Lower leg skin (tissue), 4 donors: ENCODE data around the gene RAD54L. TPM values are rescaled to one million over a fixed set of nuclear protein-coding genes. Genes with fewer than 3 reads are reported as not detected.

Experiments used
- DNase-seq, 2 donors: peaks; one replicate each; pipeline ENCODE4 v3.0.0-alpha.2; 2019; ENCODE audit warnings: low spot score in 2 of 2
- H3K4me3 ChIP-seq: fragments of 200-600 bp; sonication (generic); 2 replicates; pipeline ENCODE4 v1.5.1; 2017; ENCODE audit warnings: mild to moderate bottlenecking, low read depth; ENCODE audit not compliant: poor library complexity, severe bottlenecking
- CTCF ChIP-seq, 3 donors: fragments of 450-650 bp; IDR thresholded peaks; one replicate each; pipeline ENCODE4 v1.5.1; 2016; ENCODE audit warnings: antibody characterized with exemption in 3 of 3, mild to moderate bottlenecking in 3 of 3, moderate library complexity in 2 of 3
- POLR2A ChIP-seq, 2 donors: fragments of 450-650 bp; IDR thresholded peaks; one replicate each; pipeline ENCODE4 v1.6.1; 2016 to 2017; ENCODE audit warnings: antibody characterized with exemption in 2 of 2, mild to moderate bottlenecking in 1 of 2, moderate library complexity in 1 of 2
- WGBS, 2 donors: methylation state at CpG; one replicate each; pipeline ENCODE4 v1.1.5; 2018; 5-methylcytosine and 5-hydroxymethylcytosine counted together
- intact Hi-C: fragments of 100-400 bp; cut with DNase I; formaldehyde crosslinking; loops from one replicate; pipeline ENCODE4 v1.15.0; 2023; ENCODE audit warnings: low total_unique reads
- total RNA-seq, 4 donors: library from RNA; depleted of rRNA; stranded (reverse); fragments of >200 nt; gene quantifications; one replicate each; pipeline ENCODE4 v1.1.0, GENCODE V29; 2016

RAD54L gene
- total RNA-seq, 4 donors from 2014 or later: 0.19 to 0.89 (median 0.47) TPM

GRCh38 chr1:46263146-46263545 lies 15.6 kb downstream of the RAD54L start:
- 86 to 100% methylated on average over 2 of the region's 2 CpGs for WGBS, 2 donors

GRCh38 chr1:46268578-46268977 lies 21.0 kb downstream of the RAD54L start:
- intact Hi-C loops: loop anchor here (10.0 kb wide), 1 partner anchor 56 kb away; no protein-coding TSS in a partner anchor
- no peak for TF ChIP-seq POLR2A (IDR thresholded peaks at IDR 0.05)
- TF ChIP-seq CTCF (IDR thresholded peaks at IDR 0.05): no peak
- DNase-seq: no peak
- 97 to 100% methylated on average over 1 of the region's 1 CpG for WGBS, 2 donors
- H3K4me3 ChIP-seq: no peak overlapping the region

More at GRCh38 chr1:46263146-46263545, 15.6 kb downstream of the RAD54L start:
- no peak overlapping the region for H3K4me3 ChIP-seq
- no peak for DNase-seq
- intact Hi-C loops: loop anchor here (10.0 kb wide), 1 partner anchor 62 kb away; no protein-coding TSS in a partner anchor
- TF ChIP-seq POLR2A (IDR thresholded peaks at IDR 0.05) (no peak), CTCF (IDR thresholded peaks at IDR 0.05) (no peak)

GRCh38 chr1:46274225-46275029 lies 26.9 kb downstream of the RAD54L start:
- intact Hi-C loops: no loop called here
- no peak for DNase-seq
- WGBS, 2 donors: 99% methylated on average over 6 of the region's 6 CpGs
- TF ChIP-seq CTCF (IDR thresholded peaks at IDR 0.05) (no peak), POLR2A (IDR thresholded peaks at IDR 0.05) (no peak)
- no peak overlapping the region for H3K4me3 ChIP-seq

GRCh38 chr1:46275030-46275337 lies 27.4 kb downstream of the RAD54L start:
- intact Hi-C loops: no loop called here
- no peak overlapping the region for H3K4me3 ChIP-seq
- WGBS, 2 donors: 93 to 95% methylated on average over 6 of the region's 6 CpGs
- TF ChIP-seq CTCF (IDR thresholded peaks at IDR 0.05): no peak
- DNase-seq: no peak

- WGBS, 2 donors: 88 to 90% methylated on average over 14 of the region's 14 CpGs
- TF ChIP-seq CTCF (IDR thresholded peaks at IDR 0.05) (no peak), POLR2A (IDR thresholded peaks at IDR 0.05) (no peak)
- intact Hi-C loops: no loop called here
- no peak for DNase-seq
- H3K4me3 ChIP-seq: no peak overlapping the region
Observed at GRCh38 chr1:46277658-46278373, 30.3 kb downstream of the RAD54L start.
